Omental fat pad (tissue), 4 donors: Measurements from ENCODE around the gene GFI1B. TPM values are rescaled to one million over a fixed set of nuclear protein-coding genes. Genes with fewer than 3 reads are reported as not detected.

Experiments used
- ATAC-seq: fragments of 150-250 bp; one replicate; pipeline ENCODE4 v1.9.1; 2016; ENCODE audit warnings: mild to moderate bottlenecking, moderate library complexity; ENCODE audit not compliant: low FRiP score
- DNase-seq: peaks from one replicate; pipeline ENCODE4 v3.0.0-alpha.2; 2019; ENCODE audit warnings: low spot score
- total RNA-seq, 4 donors: library from RNA; depleted of rRNA; stranded (reverse); fragments of >200 nt; gene quantifications; one replicate each; pipeline ENCODE4 v1.1.0, GENCODE V29; 2016
- TF ChIP-seq, protein P1 (sequence below), 3 donors: fragments of 450-650 bp; IDR thresholded peaks; one replicate each; pipeline ENCODE4 v1.5.1; 2016 to 2017; ENCODE audit warnings: antibody characterized with exemption in 3 of 3, mild to moderate bottlenecking in 3 of 3, moderate library complexity in 2 of 3

The GFI1B gene
- total RNA-seq, 4 donors from 2014 or later: not detected

DNA sequence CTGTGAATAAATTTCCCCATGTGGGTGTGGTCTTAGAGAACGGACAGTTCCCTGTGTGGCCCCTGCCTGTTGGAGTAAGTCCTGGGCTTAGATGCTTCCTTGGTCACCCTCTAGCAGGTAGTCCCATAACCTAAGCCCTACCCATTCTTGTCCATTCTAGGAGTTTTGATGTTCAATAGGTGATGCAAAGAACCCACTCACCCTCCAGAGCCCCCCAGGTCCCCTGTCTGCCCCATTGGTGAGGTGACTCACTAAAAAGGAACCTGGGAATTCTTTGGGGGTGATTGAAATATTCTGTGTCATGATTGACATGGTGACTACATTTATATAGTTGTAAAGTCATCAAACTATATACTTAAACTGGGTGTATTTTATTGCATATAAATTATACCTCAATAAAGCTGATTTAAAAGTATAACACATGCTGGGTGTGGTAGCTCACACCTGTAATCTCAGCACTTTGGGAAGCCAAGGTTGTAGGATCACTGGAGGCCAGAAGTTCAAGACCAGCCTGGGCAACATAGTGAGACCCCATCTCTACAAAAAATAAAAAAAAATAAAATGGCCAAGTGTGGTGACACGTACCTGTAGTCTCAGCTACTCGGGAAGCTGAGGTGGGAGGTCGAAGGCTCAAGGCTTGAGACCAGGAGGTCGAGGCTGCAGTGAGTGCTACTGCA is 31.6 kb downstream of the GFI1B start:
- TF ChIP-seq, protein P1, sequence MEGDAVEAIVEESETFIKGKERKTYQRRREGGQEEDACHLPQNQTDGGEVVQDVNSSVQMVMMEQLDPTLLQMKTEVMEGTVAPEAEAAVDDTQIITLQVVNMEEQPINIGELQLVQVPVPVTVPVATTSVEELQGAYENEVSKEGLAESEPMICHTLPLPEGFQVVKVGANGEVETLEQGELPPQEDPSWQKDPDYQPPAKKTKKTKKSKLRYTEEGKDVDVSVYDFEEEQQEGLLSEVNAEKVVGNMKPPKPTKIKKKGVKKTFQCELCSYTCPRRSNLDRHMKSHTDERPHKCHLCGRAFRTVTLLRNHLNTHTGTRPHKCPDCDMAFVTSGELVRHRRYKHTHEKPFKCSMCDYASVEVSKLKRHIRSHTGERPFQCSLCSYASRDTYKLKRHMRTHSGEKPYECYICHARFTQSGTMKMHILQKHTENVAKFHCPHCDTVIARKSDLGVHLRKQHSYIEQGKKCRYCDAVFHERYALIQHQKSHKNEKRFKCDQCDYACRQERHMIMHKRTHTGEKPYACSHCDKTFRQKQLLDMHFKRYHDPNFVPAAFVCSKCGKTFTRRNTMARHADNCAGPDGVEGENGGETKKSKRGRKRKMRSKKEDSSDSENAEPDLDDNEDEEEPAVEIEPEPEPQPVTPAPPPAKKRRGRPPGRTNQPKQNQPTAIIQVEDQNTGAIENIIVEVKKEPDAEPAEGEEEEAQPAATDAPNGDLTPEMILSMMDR (IDR thresholded peaks at IDR 0.05): no peak
- DNase-seq (no peak), ATAC-seq (no peak)

DNA sequence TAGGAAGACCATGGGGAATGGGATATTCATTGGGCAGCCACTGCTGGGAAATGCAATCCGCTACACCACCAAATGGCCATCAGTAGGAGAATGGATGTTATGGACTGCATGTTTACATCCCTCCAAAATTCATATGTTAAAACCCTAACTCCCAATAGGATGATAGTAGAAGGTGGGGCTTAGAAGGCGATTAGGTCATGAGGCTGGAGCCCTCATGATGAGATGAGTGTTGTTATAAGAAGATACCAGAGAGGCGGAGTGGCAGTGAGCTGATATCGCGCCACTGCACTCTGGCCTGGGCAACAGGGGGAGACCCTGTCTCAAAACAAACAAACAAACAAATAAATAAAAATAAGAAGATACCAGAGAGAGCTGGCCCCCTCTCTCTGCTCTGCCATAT is 36.2 kb downstream of the GFI1B start:
- ATAC-seq: no peak
- TF ChIP-seq, protein P1 (IDR thresholded peaks at IDR 0.05): no peak
- no peak for DNase-seq

DNA sequence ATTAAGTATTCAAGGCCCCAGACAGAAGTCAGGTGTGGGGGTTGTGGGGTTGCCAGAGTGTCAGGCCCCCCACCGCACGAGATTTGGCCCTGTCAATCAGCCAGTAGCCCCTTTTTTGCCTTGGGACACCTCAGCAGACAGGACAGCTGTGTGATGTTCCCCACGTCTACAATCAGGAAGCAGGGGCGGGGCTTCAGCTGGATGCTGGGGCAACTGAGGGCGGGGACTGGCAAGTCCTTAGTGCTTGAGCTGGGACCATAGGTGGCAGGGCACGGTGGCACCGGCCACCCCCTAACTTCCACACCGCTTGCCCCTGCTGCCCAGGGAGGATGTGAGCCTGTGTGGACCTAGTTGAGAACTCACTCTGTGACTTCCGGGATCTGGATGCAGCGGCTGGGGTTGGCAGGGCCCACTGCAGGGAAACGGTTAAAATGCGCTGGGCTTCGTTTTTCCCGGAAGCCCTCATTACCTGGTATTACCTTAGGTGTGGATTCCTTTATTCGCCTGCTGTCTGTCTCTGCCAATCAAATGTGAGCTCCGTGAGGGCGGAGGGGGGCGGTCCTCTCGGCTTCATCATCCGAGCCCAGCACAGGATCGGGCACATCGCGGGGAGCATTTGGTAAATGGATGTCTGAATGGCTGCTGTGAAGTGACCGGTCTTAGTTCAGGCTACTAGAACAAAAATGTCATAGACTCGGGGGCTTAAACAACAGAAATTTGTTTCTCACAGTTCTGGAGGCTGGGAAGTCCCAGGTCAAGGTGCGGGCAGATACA is 44.8 kb downstream of the GFI1B start:
- no peak for DNase-seq
- no peak for ATAC-seq
- TF ChIP-seq, protein P1 (IDR thresholded peaks at IDR 0.05): no peak

DNA sequence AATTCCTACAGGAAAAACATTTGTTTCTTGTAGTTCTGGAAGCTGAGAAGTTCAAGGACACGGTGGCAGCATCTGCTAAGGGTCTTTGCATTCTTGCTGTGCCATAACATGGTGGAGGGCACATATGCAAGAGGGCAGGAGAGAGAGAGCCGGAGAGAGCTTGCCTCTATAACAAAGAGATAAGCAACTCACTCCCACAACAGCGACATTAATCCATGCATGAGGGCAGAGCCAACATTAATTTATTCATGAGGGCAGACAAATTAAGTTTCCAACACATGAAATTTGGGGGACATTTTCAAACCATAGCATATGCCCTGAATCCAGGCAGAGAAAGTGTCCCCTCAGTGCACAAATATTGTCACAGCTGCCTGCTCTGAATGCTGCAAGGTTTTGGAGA is 47.9 kb downstream of the GFI1B start:
- DNase-seq (no peak), ATAC-seq (no peak)
- TF ChIP-seq, protein P1 (IDR thresholded peaks at IDR 0.05): no peak

DNA sequence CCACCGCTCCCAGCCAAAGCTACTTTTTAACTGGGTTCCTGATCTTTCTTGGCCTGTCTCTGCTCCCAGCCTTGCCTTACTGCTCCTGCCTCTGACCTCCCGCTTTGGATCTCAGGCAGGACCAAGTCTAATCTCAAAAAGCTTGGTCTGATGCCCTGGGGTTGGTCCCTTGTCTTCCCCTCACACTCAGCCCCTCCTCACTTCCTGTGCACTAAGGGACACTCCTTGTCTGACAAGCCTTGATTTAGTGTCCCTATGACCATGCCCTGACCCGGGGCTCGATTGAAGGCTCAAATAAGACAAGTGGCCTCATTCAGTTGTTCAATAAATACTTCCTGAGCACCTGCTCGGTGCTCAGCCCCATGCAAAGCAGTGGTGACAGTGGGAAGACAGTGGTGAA is 48.6 kb downstream of the GFI1B start:
- ATAC-seq (no peak), DNase-seq (no peak)
- TF ChIP-seq, protein P1 (IDR thresholded peaks at IDR 0.05): no peak

DNA sequence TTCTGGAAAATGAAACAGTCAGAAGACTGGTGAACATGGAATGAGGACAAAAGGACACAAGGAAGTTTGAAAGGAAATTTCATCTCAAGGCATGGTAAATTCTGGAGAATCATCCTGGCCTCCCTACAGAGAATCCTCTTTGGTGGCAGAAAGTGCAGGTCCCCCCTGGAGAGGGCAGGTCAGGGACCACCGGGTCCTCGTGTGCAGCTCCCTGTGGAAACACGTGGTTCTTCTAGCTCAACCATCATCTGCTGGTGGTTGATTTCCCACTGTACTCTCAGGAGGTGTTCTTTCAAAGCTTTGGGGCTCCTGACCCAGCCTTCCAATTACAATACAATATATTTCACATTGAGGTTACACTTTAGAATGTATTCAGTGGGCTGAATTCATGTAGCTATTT is 49.7 kb downstream of the GFI1B start:
- no peak for ATAC-seq
- TF ChIP-seq, protein P1 (IDR thresholded peaks at IDR 0.05): no peak
- no peak for DNase-seq

DNA sequence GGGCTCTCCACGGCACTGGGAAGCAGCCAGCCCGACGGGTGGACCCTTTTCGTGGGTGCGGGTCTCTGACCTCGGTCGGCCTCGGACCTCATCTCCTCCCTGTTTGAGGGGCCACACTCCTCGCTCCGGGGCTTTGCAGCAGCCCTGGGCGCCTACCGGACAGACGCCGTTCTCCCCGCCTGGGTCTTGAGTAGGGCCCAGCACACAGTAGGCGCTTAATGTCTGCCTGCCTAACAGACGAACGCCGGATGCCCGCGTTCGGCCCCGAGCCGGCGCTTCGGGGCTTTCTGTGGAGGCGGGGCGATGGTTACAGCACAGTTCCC is 51.5 kb downstream of the GFI1B start:
- DNase-seq (no peak), ATAC-seq (no peak)
- TF ChIP-seq, protein P1 (IDR thresholded peaks at IDR 0.05): no peak
